HepG2 (cell line): ENCODE results near the gene LSM12. TPM values are rescaled to one million over a fixed set of nuclear protein-coding genes. Genes with fewer than 3 reads are reported as not detected.

Experiments
- BORCS8-MEF2B ChIP-seq: sonication (generic); formaldehyde crosslinking; IDR thresholded peaks from 2 replicates; pipeline ENCODE4 v1.8.0; 2022; ENCODE audit warnings: mild to moderate bottlenecking, missing genetic modification reagents
- FOXP1 ChIP-seq, 2 experiments: fragments of 450-650 bp in 1 of 2; IDR thresholded peaks; 2 replicates each; pipeline ENCODE4 v1.6.1; 2017 to 2018; ENCODE audit warnings: antibody characterized with exemption in 1 of 2
- HNF1A ChIP-seq, 2 experiments: sonication (generic) in 1 of 2; formaldehyde crosslinking in 1 of 2; IDR thresholded peaks; 2 replicates each; pipeline versions ENCODE4 v1.4.0 to v1.6.1; 2016 to 2020; ENCODE audit warnings: borderline replicate concordance in 1 of 2, low read depth in 1 of 2, mild to moderate bottlenecking in 1 of 2, missing genetic modification reagents in 1 of 2
- KAT8 ChIP-seq: IDR thresholded peaks from 2 replicates; pipeline ENCODE4 v1.6.1; 2016; ENCODE audit warnings: missing genetic modification reagents, missing compliant biosample characterization
- KLF6 ChIP-seq: IDR thresholded peaks from 2 replicates; pipeline ENCODE4 v1.8.0; 2016; ENCODE audit warnings: missing biosample characterization, missing genetic modification reagents
- MBNL3 ChIP-seq: fragments of 250-450 bp; sonication (Bioruptor Pico); conservative IDR thresholded peaks from 2 replicates; pipeline ENCODE4 v1.8.0; 2022; ENCODE audit warnings: mild to moderate bottlenecking, inconsistent platforms
- PCBP1 ChIP-seq: fragments of 200-400 bp; formaldehyde crosslinking; IDR thresholded peaks from 2 replicates; pipeline ENCODE4 v1.6.1; 2017; ENCODE audit warnings: mild to moderate bottlenecking, low read depth, low read length, borderline replicate concordance
- RXRA ChIP-seq: sonication (generic); formaldehyde crosslinking; IDR thresholded peaks from 2 replicates; pipeline ENCODE4 v1.5.1; 2020; ENCODE audit warnings: missing genetic modification reagents
- ZFP37 ChIP-seq: sonication (generic); formaldehyde crosslinking; IDR thresholded peaks from 2 replicates; pipeline ENCODE4 v1.4.0; 2020; ENCODE audit warnings: missing genetic modification reagents, borderline replicate concordance
- ZNF207 ChIP-seq: fragments of 450-650 bp; IDR thresholded peaks from 2 replicates; pipeline ENCODE4 v1.6.1; 2016; ENCODE audit warnings: antibody characterized with exemption, borderline replicate concordance
- ZNF256 ChIP-seq: sonication (generic); formaldehyde crosslinking; conservative IDR thresholded peaks from 2 replicates; pipeline ENCODE4 v1.4.0; 2020; ENCODE audit warnings: missing genetic modification reagents
- ZNF34 ChIP-seq: sonication (generic); formaldehyde crosslinking; IDR thresholded peaks from 2 replicates; pipeline ENCODE4 v1.4.0; 2020; ENCODE audit warnings: mild to moderate bottlenecking, missing genetic modification reagents, borderline replicate concordance
- ZNF446 ChIP-seq: sonication (generic); formaldehyde crosslinking; IDR thresholded peaks from 2 replicates; pipeline ENCODE4 v1.5.0; 2020; ENCODE audit warnings: mild to moderate bottlenecking, missing genetic modification reagents
- ZNF558 ChIP-seq: sonication (generic); formaldehyde crosslinking; IDR thresholded peaks from 2 replicates; pipeline ENCODE4 v1.9.0; 2022; ENCODE audit warnings: mild to moderate bottlenecking, missing genetic modification reagents, borderline replicate concordance
- polyA plus RNA-seq, 8 experiments: library from polyadenylated mRNA; depleted of rRNA in 3 of 8; stranded (reverse) in 7 of 8; unstranded in 1 of 8; fragments of >200 nt; fragmentation: Illumina TruSeq in 4 of 8; extraction: Trizol in 4 of 8; gene quantifications; 2 replicates each; pipeline versions ENCODE4 v1.2.1 to v1.2.3, GENCODE V29; 2011 to 2016; ENCODE audit warnings: low read depth in 4 of 8, missing spikeins in 1 of 8, mixed read lengths in 1 of 8; ENCODE audit not compliant: insufficient read depth in 1 of 8
- total RNA-seq, 5 experiments: library from RNA; depleted of rRNA; stranded (reverse); fragments of >200 nt; fragmentation: Illumina TruSeq; extraction: Trizol; gene quantifications; 2 replicates each; pipeline ENCODE4 v1.2.3, GENCODE V29; 2016; ENCODE audit warnings: low read depth in 1 of 5
- TF ChIP-seq, protein P1 (sequence below): sonication (generic); formaldehyde crosslinking; IDR thresholded peaks from 2 replicates; pipeline ENCODE4 v1.5.0; 2020; ENCODE audit warnings: mild to moderate bottlenecking, missing genetic modification reagents
- TF ChIP-seq, protein P2 (sequence below): sonication (generic); formaldehyde crosslinking; IDR thresholded peaks from 2 replicates; pipeline ENCODE4 v1.5.1; 2020; ENCODE audit warnings: mild to moderate bottlenecking, missing genetic modification reagents, moderate library complexity
- TF ChIP-seq, protein P3 (sequence below): sonication (generic); formaldehyde crosslinking; IDR thresholded peaks from 2 replicates; pipeline ENCODE4 v1.4.0; 2020; ENCODE audit warnings: missing genetic modification reagents, borderline replicate concordance

LSM12 gene
- total and polyA plus RNA-seq, 2 of the 13 experiments (the other 11 are each of a cell fraction or from before 2014, with no cell fraction given), result 52.8 to 55.7 TPM

- TF ChIP-seq BORCS8-MEF2B (CRISPR knock-in tag) (peak; percentile 99), ZNF207 (no peak), MBNL3 (no peak), HNF1A (IDR thresholded peaks at IDR 0.05; ENCODE audit: low read depth) (0 out of 2 replicates have a peak, but pooled peaks have one; percentile 53), HNF1A (CRISPR knock-in tag; IDR thresholded peaks at IDR 0.05; ENCODE audit: borderline replicate concordance) (peak; percentile 87), ZNF558 (CRISPR knock-in tag) (no peak; the same call in 1 of the 2 replicates), RXRA (CRISPR knock-in tag) (peak; percentile 70), ZFP37 (CRISPR knock-in tag) (peak; percentile 72; the same call in 1 of the 2 replicates), ZNF256 (CRISPR knock-in tag) (no peak), FOXP1 (IDR thresholded peaks at IDR 0.05) (no peak), FOXP1 (CRISPR knock-in tag; IDR thresholded peaks at IDR 0.05) (peak; percentile 40; the same call in 1 of the 2 replicates), ZNF34 (CRISPR knock-in tag) (no peak), KLF6 (CRISPR knock-in tag) (peak; percentile 98), ZNF446 (CRISPR knock-in tag) (peak; percentile 85), PCBP1 (peak; percentile 72; the same call in 1 of the 2 replicates), KAT8 (CRISPR knock-in tag) (peak; percentile 99)
- TF ChIP-seq, protein P1, sequence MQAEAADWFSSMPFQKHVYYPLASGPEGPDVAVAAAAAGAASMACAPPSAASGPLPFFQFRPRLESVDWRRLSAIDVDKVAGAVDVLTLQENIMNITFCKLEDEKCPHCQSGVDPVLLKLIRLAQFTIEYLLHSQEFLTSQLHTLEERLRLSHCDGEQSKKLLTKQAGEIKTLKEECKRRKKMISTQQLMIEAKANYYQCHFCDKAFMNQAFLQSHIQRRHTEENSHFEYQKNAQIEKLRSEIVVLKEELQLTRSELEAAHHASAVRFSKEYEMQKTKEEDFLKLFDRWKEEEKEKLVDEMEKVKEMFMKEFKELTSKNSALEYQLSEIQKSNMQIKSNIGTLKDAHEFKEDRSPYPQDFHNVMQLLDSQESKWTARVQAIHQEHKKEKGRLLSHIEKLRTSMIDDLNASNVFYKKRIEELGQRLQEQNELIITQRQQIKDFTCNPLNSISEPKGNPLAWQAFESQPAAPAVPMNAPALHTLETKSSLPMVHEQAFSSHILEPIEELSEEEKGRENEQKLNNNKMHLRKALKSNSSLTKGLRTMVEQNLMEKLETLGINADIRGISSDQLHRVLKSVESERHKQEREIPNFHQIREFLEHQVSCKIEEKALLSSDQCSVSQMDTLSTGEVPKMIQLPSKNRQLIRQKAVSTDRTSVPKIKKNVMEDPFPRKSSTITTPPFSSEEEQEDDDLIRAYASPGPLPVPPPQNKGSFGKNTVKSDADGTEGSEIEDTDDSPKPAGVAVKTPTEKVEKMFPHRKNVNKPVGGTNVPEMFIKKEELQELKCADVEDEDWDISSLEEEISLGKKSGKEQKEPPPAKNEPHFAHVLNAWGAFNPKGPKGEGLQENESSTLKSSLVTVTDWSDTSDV, result peak; percentile 85
- TF ChIP-seq, protein P2, sequence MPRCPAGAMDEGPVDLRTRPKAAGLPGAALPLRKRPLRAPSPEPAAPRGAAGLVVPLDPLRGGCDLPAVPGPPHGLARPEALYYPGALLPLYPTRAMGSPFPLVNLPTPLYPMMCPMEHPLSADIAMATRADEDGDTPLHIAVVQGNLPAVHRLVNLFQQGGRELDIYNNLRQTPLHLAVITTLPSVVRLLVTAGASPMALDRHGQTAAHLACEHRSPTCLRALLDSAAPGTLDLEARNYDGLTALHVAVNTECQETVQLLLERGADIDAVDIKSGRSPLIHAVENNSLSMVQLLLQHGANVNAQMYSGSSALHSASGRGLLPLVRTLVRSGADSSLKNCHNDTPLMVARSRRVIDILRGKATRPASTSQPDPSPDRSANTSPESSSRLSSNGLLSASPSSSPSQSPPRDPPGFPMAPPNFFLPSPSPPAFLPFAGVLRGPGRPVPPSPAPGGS (CRISPR knock-in tag), result peak; percentile 96
- TF ChIP-seq, protein P3, sequence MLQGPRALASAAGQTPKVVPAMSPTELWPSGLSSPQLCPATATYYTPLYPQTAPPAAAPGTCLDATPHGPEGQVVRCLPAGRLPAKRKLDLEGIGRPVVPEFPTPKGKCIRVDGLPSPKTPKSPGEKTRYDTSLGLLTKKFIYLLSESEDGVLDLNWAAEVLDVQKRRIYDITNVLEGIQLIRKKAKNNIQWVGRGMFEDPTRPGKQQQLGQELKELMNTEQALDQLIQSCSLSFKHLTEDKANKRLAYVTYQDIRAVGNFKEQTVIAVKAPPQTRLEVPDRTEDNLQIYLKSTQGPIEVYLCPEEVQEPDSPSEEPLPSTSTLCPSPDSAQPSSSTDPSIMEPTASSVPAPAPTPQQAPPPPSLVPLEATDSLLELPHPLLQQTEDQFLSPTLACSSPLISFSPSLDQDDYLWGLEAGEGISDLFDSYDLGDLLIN (CRISPR knock-in tag), result peak; percentile 18; the same call in 1 of the 2 replicates
These were observed 4.2 kb upstream of the LSM12 start, which contains the start of gene G6PC3 (continued) for GRCh38 chr17:44070455-44071197.
